Hepatocyte (in vitro differentiated cells): ENCODE data around the gene THOP1.

Source experiments
- EZH2 ChIP-seq: fragments of 200-600 bp; sonication (generic); IDR thresholded peaks from 2 replicates; pipeline ENCODE4 v1.6.1; 2016; ENCODE audit warnings: antibody characterized with exemption, mild to moderate bottlenecking, borderline replicate concordance
- EZH2phosphoT487 ChIP-seq: fragments of 200-600 bp; sonication (generic); IDR thresholded peaks from one replicate; pipeline ENCODE4 v1.6.1; 2018; ENCODE audit warnings: antibody characterized with exemption, mild to moderate bottlenecking, low read depth, moderate library complexity; ENCODE audit not compliant: unreplicated experiment, severe bottlenecking
- TF ChIP-seq, protein P1 (sequence below): fragments of 200-600 bp; sonication (generic); IDR thresholded peaks from 2 replicates; pipeline ENCODE4 v1.5.1; 2016; ENCODE audit warnings: antibody characterized with exemption, mild to moderate bottlenecking; ENCODE audit not compliant: poor library complexity

DNA sequence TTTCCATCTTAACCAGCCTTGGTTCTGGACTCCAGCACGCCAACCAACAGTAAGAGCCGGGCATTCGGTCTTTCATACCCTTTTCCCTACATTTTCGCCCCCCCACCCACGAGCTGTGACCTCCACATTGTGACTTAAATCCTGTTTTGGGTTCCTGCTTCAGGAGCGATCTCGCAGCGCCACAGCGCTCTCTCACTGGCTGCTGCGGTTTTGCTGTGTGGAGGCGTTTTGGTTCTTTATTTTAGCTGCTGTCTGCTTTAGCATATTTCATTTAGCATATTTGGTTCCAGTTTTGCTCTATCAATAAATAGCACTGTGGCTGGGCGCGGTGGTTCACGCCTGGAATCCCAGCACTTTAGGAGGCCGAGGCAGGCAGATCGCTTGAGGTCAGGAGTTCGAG, 25.9 kb upstream of the THOP1 start:
- TF ChIP-seq, protein P1, sequence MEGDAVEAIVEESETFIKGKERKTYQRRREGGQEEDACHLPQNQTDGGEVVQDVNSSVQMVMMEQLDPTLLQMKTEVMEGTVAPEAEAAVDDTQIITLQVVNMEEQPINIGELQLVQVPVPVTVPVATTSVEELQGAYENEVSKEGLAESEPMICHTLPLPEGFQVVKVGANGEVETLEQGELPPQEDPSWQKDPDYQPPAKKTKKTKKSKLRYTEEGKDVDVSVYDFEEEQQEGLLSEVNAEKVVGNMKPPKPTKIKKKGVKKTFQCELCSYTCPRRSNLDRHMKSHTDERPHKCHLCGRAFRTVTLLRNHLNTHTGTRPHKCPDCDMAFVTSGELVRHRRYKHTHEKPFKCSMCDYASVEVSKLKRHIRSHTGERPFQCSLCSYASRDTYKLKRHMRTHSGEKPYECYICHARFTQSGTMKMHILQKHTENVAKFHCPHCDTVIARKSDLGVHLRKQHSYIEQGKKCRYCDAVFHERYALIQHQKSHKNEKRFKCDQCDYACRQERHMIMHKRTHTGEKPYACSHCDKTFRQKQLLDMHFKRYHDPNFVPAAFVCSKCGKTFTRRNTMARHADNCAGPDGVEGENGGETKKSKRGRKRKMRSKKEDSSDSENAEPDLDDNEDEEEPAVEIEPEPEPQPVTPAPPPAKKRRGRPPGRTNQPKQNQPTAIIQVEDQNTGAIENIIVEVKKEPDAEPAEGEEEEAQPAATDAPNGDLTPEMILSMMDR, result no peak
- no peak for TF ChIP-seq EZH2phosphoT487
- TF ChIP-seq EZH2, result no peak
